Transverse colon (tissue), 3 donors: ENCODE measurements around the gene CACNA1C.

Experiments
- CTCF ChIP-seq, 5 experiments: fragments of 200-600 bp in 3 of 5; fragments of 450-650 bp in 2 of 5; sonication (generic) in 3 of 5; IDR thresholded peaks; 1 replicate in 2 of 5; 2 replicates in 3 of 5; pipeline ENCODE4 v1.5.1; 2016 to 2017; ENCODE audit warnings: antibody characterized with exemption in 5 of 5, inconsistent platforms in 3 of 5, mild to moderate bottlenecking in 2 of 5, moderate library complexity in 1 of 5
- POLR2A ChIP-seq: fragments of 450-650 bp; IDR thresholded peaks from one replicate; pipeline ENCODE4 v1.6.1; 2016; ENCODE audit warnings: antibody characterized with exemption, mild to moderate bottlenecking, moderate library complexity

DNA sequence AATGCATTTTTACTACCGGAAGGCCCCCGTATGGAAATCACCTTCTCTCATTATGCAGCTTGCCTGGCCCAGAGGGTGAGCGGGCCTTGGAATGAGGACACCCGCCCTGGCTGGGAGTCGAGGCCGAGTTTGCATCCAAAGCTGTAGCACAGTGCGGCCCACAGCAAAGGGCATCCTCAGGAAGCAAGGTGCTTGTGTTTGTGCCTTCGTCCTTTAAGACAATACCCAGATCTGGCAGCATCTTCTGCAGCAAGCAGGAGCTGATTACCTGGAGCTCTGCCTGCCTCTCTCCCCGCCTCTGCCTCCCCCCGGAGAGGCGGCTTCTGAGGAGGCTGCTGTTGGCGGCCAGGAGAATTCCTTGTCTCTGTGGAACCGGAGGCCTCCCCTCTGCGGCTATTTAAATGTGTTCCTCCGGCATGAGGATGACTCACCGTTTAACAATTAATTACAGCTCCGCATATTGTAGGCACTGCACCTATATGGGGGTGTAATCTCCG, 145.3 kb downstream of the CACNA1C start:
- TF ChIP-seq CTCF (IDR thresholded peaks at IDR 0.05): no peak
- no peak for TF ChIP-seq POLR2A
